ENCODE measurements around the gene TNFRSF18.

Gene TNFRSF18

DNA sequence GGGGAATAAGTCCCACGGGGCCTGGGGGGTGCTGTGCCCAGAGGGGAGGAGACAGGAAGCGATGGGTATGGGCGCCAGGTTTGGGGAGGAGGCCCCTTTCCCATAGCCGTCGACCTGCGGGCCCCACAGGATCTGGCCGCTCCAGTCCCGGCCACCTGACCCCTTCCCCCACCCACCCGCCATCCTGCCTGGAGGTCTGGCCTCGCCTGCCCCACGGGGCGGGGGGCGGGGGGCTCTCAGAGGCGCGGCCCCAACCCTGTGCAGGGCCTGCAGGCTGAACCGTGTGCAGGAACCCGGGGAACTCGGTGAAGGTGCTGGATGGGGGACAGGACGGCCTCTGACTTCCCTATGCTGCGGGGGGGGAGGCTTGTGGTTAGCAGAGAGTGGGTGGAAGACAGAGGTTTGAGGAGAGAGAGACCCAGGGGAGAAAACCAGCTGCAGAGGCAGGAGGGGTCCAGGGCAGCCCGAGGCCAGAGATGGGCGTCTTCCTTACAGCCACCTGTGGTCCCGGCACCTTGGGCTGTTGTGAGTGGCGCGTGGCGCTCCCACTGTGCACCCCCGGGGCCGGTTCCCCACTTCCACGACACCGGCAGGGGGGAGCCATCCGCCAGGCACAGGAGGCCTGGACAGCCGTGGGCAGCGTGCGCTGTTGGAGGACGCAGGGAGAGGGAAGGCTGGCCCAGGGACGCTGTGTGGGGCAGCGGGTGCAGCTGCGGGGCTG lies 2.5 kb upstream of the TNFRSF18 start:
- Histone ChIP-seq H3K27me3 (ENCODE audit: insufficient read depth, low read length, poor library complexity) (peaks cover 4% of the 10 kb centered on the region), H3K9me3 (ENCODE audit: insufficient read depth, low read length, severe bottlenecking) (no peaks in the 10 kb centered on the region), H3K4me3 (ENCODE audit: low read depth in 1 of 2, low read length in 2 of 2) (no peak overlapping the region), H4K20me1 (ENCODE audit: insufficient read depth, low read length) (peaks cover 19% of the 10 kb centered on the region), H3K4me2 (ENCODE audit: insufficient read depth, low read length) (peak overlapping the region; percentile 31; the same call in 1 of the 2 replicates), H3K4me1 (ENCODE audit: insufficient read depth, low read length) (peaks cover 14% of the 10 kb centered on the region), H3K36me3 (ENCODE audit: insufficient read depth, low read length) (no peaks in the 10 kb centered on the region), H3K9ac (ENCODE audit: low read depth, low read length) (no peak overlapping the region), H2AFZ (ENCODE audit: low read depth, low read length) (no peak overlapping the region), H3K27ac (ENCODE audit: low read length) (no peak overlapping the region), H3K79me2 (ENCODE audit: insufficient read depth, low read length) (no peaks in the 10 kb centered on the region)
- peak; percentile 86 for DNase-seq
- TF ChIP-seq, protein P1, sequence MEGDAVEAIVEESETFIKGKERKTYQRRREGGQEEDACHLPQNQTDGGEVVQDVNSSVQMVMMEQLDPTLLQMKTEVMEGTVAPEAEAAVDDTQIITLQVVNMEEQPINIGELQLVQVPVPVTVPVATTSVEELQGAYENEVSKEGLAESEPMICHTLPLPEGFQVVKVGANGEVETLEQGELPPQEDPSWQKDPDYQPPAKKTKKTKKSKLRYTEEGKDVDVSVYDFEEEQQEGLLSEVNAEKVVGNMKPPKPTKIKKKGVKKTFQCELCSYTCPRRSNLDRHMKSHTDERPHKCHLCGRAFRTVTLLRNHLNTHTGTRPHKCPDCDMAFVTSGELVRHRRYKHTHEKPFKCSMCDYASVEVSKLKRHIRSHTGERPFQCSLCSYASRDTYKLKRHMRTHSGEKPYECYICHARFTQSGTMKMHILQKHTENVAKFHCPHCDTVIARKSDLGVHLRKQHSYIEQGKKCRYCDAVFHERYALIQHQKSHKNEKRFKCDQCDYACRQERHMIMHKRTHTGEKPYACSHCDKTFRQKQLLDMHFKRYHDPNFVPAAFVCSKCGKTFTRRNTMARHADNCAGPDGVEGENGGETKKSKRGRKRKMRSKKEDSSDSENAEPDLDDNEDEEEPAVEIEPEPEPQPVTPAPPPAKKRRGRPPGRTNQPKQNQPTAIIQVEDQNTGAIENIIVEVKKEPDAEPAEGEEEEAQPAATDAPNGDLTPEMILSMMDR (IDR thresholded peaks at IDR 0.05; ENCODE audit: borderline replicate concordance, extremely low read depth, low read length, poor library complexity, severe bottlenecking) = no peak
- no peak for TF ChIP-seq EZH2 (IDR thresholded peaks at IDR 0.05; ENCODE audit: borderline replicate concordance, low read depth, low read length, severe bottlenecking)
- peak; percentile 74 for ATAC-seq (ENCODE audit: insufficient read depth, low read depth)

DNA sequence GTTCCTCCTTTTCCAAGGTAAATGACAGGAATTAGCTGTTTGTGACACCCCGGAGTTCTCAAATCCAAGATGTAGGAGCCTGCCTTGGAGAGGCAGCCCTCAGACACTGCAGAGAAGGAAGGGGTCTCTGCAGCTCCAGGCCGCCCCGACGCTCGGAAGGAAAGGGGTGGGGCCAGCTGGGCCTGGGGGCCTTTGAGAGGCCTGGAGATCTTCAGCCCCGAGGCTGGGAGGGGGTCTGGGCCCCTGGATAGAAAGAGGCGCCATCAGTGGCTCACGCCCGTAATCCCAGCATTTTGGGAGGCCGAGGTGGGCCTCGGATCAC lies 1.1 kb upstream of the TNFRSF18 start:
- no peak for ATAC-seq (ENCODE audit: insufficient read depth, low read depth)
- H3K27me3 ChIP-seq (ENCODE audit: insufficient read depth, low read length, poor library complexity) = peaks cover 4% of the 10 kb centered on the region
- no peak overlapping the region for H3K27ac ChIP-seq (ENCODE audit: low read length)
- H4K20me1 ChIP-seq (ENCODE audit: insufficient read depth, low read length) = peaks cover 18% of the 10 kb centered on the region
- H3K79me2 ChIP-seq (ENCODE audit: insufficient read depth, low read length) = no peaks in the 10 kb centered on the region
- H3K4me1 ChIP-seq (ENCODE audit: insufficient read depth, low read length) = peaks cover 10% of the 10 kb centered on the region
- H3K36me3 ChIP-seq (ENCODE audit: insufficient read depth, low read length) = no peaks in the 10 kb centered on the region
- H2AFZ ChIP-seq (ENCODE audit: low read depth, low read length) = no peak overlapping the region
- H3K9me3 ChIP-seq (ENCODE audit: insufficient read depth, low read length, severe bottlenecking) = no peaks in the 10 kb centered on the region
- H3K4me2 ChIP-seq (ENCODE audit: insufficient read depth, low read length) = no peak overlapping the region
- DNase-seq = no peak
- TF ChIP-seq, protein P1 (IDR thresholded peaks at IDR 0.05; ENCODE audit: borderline replicate concordance, extremely low read depth, low read length, poor library complexity, severe bottlenecking) = no peak
- TF ChIP-seq EZH2 (IDR thresholded peaks at IDR 0.05; ENCODE audit: borderline replicate concordance, low read depth, low read length, severe bottlenecking) = no peak
- H3K4me3 ChIP-seq (ENCODE audit: low read depth in 1 of 2, low read length in 2 of 2) = no peak overlapping the region
- H3K9ac ChIP-seq (ENCODE audit: low read depth, low read length) = no peak overlapping the region

DNA sequence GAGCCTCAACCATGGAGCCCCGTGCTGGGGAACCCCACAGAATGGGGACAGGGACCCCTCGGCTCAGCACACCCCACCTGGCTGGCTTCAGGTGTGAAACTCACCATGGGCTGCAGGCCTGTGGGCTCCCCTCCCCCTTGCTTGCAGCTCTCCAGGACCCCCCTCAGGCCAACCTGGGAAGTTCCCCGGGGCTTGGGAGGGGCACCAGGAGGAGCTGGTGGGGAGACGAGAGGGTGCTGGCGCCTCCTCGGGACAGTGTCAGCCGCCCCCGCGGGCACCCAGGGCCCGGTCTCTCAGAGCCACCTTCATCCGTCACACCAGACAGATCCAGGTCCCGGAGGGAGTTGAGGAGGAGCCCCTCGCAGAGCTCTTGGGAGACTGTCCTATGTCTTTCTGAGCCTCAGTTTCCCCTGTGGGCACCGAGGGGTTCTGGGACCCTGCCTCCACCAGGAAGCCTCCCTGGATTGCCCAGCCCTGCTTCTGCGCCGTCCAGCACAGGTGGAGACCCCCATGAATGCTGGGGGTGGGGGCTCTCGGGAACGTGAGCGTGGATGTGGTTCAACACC lies 657 bp upstream of the TNFRSF18 start:
- H3K27ac ChIP-seq (ENCODE audit: low read length) = no peak overlapping the region
- no peak overlapping the region for H3K4me3 ChIP-seq (ENCODE audit: low read depth in 1 of 2, low read length in 2 of 2)
- no peaks in the 10 kb centered on the region for H3K9me3 ChIP-seq (ENCODE audit: insufficient read depth, low read length, severe bottlenecking)
- peaks cover 4% of the 10 kb centered on the region for H3K27me3 ChIP-seq (ENCODE audit: insufficient read depth, low read length, poor library complexity)
- H3K9ac ChIP-seq (ENCODE audit: low read depth, low read length) = no peak overlapping the region
- no peaks in the 10 kb centered on the region for H3K79me2 ChIP-seq (ENCODE audit: insufficient read depth, low read length)
- DNase-seq (no peak), ATAC-seq (ENCODE audit: insufficient read depth, low read depth) (no peak)
- TF ChIP-seq EZH2 (IDR thresholded peaks at IDR 0.05; ENCODE audit: borderline replicate concordance, low read depth, low read length, severe bottlenecking) = no peak
- TF ChIP-seq, protein P1 (IDR thresholded peaks at IDR 0.05; ENCODE audit: borderline replicate concordance, extremely low read depth, low read length, poor library complexity, severe bottlenecking) = no peak
- peaks cover 18% of the 10 kb centered on the region for H4K20me1 ChIP-seq (ENCODE audit: insufficient read depth, low read length)
- no peaks in the 10 kb centered on the region for H3K36me3 ChIP-seq (ENCODE audit: insufficient read depth, low read length)
- no peak overlapping the region for H3K4me2 ChIP-seq (ENCODE audit: insufficient read depth, low read length)
- H3K4me1 ChIP-seq (ENCODE audit: insufficient read depth, low read length) = peaks cover 10% of the 10 kb centered on the region
- no peak overlapping the region for H2AFZ ChIP-seq (ENCODE audit: low read depth, low read length)
